Measurements from ENCODE around the gene ZBTB21.

- TF ChIP-seq CTCF (IDR thresholded peaks at IDR 0.05) (no peak), USF2 (IDR thresholded peaks at IDR 0.05; ENCODE audit: borderline replicate concordance, low read depth, low read length) (no peak), REST (IDR thresholded peaks at IDR 0.05; ENCODE audit: low read depth, low read length) (no peak), FOXM1 (IDR thresholded peaks at IDR 0.05; ENCODE audit: low read depth) (no peak), POLR2AphosphoS5 (IDR thresholded peaks at IDR 0.05; ENCODE audit: low read depth, low read length) (no peak), CHD2 (IDR thresholded peaks at IDR 0.05; ENCODE audit: low read length, partially characterized antibody) (no peak), EP300 (IDR thresholded peaks at IDR 0.05; ENCODE audit: borderline replicate concordance in 1 of 2, low read depth in 1 of 2, low read length in 1 of 2) (no peak), GABPA (IDR thresholded peaks at IDR 0.05; ENCODE audit: low read depth) (no peak), YY1 (IDR thresholded peaks at IDR 0.05; ENCODE audit: low read depth) (no peak), EZH2phosphoT487 (IDR thresholded peaks at IDR 0.05; ENCODE audit: borderline replicate concordance, low read depth) (no peak), TAF1 (IDR thresholded peaks at IDR 0.05; ENCODE audit: borderline replicate concordance, low read depth, low read length) (no peak), NFIC (IDR thresholded peaks at IDR 0.05; ENCODE audit: borderline replicate concordance) (no peak), TCF12 (IDR thresholded peaks at IDR 0.05) (no peak), RAD21 (IDR thresholded peaks at IDR 0.05; ENCODE audit: low read length) (no peak)
Measured at GRCh38 chr21:41948901-41949300, 61.3 kb downstream of the ZBTB21 start.
